GM12801 (cell line): ENCODE data around the gene ADAMTS4.

Experiments used
- CTCF ChIP-seq: IDR thresholded peaks from one replicate; pipeline ENCODE4 v1.5.1; 2011; ENCODE audit warnings: control low read depth; ENCODE audit not compliant: insufficient read length; ENCODE audit errors: extremely low read depth

ADAMTS4 gene

DNA sequence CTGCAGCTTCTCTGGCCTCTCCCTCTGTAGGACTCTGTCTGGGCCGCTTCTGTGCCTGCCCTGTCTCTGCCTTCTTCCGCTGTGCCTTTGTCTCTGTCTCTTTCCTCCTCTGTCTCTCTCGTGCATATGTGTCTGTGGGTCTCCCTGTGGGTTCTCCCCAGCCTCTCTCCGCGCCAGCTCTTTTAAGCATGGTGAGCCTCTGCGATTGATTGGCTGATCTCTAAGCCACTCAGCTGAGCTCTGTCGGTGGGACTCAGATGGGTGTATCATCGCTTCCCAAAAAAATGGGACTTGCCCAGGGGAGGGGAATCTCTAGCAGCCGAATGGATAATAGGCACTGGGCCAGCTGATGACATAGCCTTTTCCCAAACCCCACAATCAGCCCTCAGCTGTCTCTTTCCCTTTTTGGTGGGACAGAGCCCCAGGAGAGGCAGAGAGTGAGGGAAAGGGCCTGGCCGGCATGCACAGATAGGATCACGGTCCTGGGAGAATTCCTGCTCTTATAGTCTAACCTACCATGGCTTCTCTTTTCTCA is at the start of gene ADAMTS4:
ADAMTS4 (minus strand) TSS at position 158 of the 535 bp plus-strand sequence. CDS start 427 bp downstream, outside the sequence.
- TF ChIP-seq CTCF: no peak

DNA sequence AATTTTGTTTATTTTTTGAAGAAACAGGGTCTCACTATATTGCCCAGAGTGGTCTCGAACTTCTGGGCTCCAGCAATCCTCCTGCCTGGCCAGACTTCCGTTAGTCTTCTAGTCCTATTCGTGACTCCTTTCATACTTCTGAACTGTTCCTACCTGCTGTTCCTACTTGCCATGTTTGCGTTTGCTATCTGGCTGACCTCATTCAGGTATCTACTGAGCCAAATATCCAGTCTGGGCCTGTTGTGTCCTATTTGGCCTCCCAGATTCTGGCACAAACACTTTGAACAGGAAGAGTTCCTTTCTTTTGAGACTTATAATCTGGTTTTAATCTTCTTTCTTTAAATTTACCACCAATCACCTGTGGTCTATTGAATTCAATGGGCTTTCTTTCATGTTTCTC is 46.0 kb upstream of the ADAMTS4 start:
- TF ChIP-seq CTCF: no peak

DNA sequence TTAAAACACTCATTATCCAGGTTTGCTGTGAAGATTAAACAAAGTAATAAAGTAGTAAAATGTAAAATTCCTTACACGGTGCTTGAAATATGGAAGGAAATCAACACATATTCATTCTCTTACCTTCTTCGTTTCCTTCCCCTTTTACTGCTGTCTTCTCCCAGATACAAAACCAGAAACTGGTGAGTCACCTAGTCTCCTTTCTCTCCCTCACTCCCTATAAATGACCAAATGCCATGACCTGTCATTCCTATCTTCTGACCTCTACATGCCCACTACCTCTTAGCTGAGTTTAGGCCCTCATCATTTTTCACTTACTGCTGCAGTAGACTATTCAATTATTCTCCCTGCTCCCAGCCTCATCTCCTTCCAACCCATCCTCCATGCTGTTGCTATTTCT is 43.5 kb upstream of the ADAMTS4 start:
- TF ChIP-seq CTCF: no peak

- TF ChIP-seq CTCF: no peak
These were observed 42.8 kb upstream of the ADAMTS4 start for GRCh38 chr1:161241682-161242081.

- TF ChIP-seq CTCF: no peak
These were observed 39.2 kb upstream of the ADAMTS4 start, which contains the start of gene NR1I3 for GRCh38 chr1:161238039-161238473. Gene NR1I3 (minus strand): TSS chr1:161238203. CDS start chr1:161236565, 1,638 bp downstream.

- TF ChIP-seq CTCF: no peak
These were observed 37.3 kb upstream of the ADAMTS4 start for GRCh38 chr1:161235957-161236775.

- no peak for TF ChIP-seq CTCF
These were observed 34.2 kb upstream of the ADAMTS4 start for GRCh38 chr1:161233102-161233501.
